ENCODE results near the gene HLF. TPM values are rescaled to one million over a fixed set of nuclear protein-coding genes. Genes with fewer than 3 reads are reported as not detected.

HLF gene
- total and polyA plus RNA-seq, 2 donors (not counting 3 experiments of a cell fraction or from before 2014, with no cell fraction given) = not detected

DNA sequence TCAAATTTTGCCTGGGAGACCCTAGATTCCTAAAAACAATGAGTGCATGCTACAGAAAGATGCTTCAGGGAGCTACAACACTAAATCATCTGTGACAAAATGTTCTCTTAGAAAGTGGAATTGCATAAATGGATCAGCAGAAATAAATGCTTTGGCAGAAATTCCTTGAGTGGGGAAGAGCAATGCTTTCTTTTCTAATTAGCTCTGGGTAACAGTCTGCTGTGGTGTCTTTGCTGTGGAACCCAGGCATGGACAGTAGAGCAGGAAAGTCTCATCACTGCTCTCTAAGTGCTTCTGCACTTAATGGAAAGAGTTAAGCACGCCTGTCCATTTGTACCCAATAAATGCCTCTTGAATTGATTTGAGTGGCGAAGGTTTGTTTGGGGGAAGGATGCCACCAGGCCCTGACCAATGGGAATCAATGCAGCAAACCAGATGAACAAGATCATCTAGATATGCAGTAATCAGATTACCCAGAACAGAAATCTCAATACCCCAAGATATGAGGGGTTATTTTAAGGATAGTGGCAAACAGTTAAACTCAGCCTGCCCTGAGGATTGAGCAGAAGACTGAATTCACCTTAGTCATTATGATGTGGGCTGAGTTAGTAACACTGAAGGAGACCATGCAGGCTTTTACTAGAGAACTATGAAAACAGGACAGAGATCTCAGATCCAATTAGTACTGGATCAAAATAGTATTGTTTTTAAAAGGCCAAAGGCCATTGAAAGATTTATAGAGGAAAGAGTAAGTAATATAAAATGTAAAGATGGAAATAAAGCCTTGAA, 13.6 kb downstream of the HLF start:
- Histone ChIP-seq H4K20me1 (replicated peaks; ENCODE audit: control insufficient read depth, extremely low read depth, insufficient read depth, low read length) (no peaks in the 10 kb centered on the region), H3K4me2 (ENCODE audit: insufficient read depth, low read length) (no peak overlapping the region), H2AFZ (ENCODE audit: low read depth, low read length) (no peak overlapping the region), H3K9me3 (replicated peaks; ENCODE audit: control insufficient read depth, insufficient read depth, low read length) (no peaks in the 10 kb centered on the region), H3K9ac (replicated peaks; ENCODE audit: extremely low read depth, insufficient read depth, low read length) (no peak overlapping the region), H3K4me1 (ENCODE audit: control insufficient read depth, extremely low read depth, insufficient read depth, low read length) (no peaks in the 10 kb centered on the region), H3K4me3 (replicated peaks in 1 of 3; ENCODE audit: insufficient read depth in 1 of 3, low read depth in 1 of 3, low read length in 3 of 3) (no peak overlapping the region), H3K27ac (ENCODE audit: insufficient read depth, low read depth, low read length) (no peak overlapping the region), H3K27me3 (ENCODE audit: control insufficient read depth in 2 of 2, insufficient read depth in 2 of 2, low read length in 2 of 2) (peaks cover 0 to 6% of the 10 kb centered on the region in 2 experiments), H3K36me3 (ENCODE audit: control insufficient read depth in 2 of 2, extremely low read depth in 1 of 2, insufficient read depth in 2 of 2, low read length in 2 of 2) (no peaks in the 10 kb centered on the region), H3K9me1 (replicated peaks; ENCODE audit: control insufficient read depth, extremely low read depth, insufficient read depth, low read length) (no peaks in the 10 kb centered on the region), H3K79me2 (ENCODE audit: control insufficient read depth, insufficient read depth, low read length) (no peaks in the 10 kb centered on the region)
- intact Hi-C loops (cut with micrococcal nuclease) = no loop called here
- no TSS peak for BruUV-seq (replicated peaks)
- ChIA-PET POLR2A (no interaction called here), CTCF (interaction anchor here (1.0 kb wide), 1 partner anchor 19 kb away, joined by 3 read pairs; no protein-coding TSS in a partner anchor)
- DNase-seq (ENCODE audit: low read depth, low spot score) = no peak
- TF ChIP-seq FOS (IDR thresholded peaks at IDR 0.05; ENCODE audit: borderline replicate concordance, insufficient read depth, low read length) (no peak), GATA2 (IDR thresholded peaks at IDR 0.05; ENCODE audit: insufficient read depth, insufficient read length, low read depth, low read length) (no peak), JUN (IDR thresholded peaks at IDR 0.05; ENCODE audit: borderline replicate concordance, insufficient read depth, insufficient read length, low read depth) (no peak), EZH2 (IDR thresholded peaks at IDR 0.05; ENCODE audit: borderline replicate concordance, low read depth, low read length, severe bottlenecking) (no peak), MYC (IDR thresholded peaks at IDR 0.05; ENCODE audit: low read depth, low read length) (no peak), POLR2A (IDR thresholded peaks at IDR 0.05; ENCODE audit: low read depth, low read length) (no peak), POLR2AphosphoS5 (IDR thresholded peaks at IDR 0.05; ENCODE audit: insufficient read depth, low read depth, low read length) (no peak)
- TF ChIP-seq, protein P1, sequence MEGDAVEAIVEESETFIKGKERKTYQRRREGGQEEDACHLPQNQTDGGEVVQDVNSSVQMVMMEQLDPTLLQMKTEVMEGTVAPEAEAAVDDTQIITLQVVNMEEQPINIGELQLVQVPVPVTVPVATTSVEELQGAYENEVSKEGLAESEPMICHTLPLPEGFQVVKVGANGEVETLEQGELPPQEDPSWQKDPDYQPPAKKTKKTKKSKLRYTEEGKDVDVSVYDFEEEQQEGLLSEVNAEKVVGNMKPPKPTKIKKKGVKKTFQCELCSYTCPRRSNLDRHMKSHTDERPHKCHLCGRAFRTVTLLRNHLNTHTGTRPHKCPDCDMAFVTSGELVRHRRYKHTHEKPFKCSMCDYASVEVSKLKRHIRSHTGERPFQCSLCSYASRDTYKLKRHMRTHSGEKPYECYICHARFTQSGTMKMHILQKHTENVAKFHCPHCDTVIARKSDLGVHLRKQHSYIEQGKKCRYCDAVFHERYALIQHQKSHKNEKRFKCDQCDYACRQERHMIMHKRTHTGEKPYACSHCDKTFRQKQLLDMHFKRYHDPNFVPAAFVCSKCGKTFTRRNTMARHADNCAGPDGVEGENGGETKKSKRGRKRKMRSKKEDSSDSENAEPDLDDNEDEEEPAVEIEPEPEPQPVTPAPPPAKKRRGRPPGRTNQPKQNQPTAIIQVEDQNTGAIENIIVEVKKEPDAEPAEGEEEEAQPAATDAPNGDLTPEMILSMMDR (IDR thresholded peaks at IDR 0.05; ENCODE audit: extremely low read depth in 1 of 2, insufficient read depth in 1 of 2, low read depth in 1 of 2, low read length in 2 of 2) = no peak
- TF ChIP-seq, protein P2, sequence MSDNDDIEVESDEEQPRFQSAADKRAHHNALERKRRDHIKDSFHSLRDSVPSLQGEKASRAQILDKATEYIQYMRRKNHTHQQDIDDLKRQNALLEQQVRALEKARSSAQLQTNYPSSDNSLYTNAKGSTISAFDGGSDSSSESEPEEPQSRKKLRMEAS (IDR thresholded peaks at IDR 0.05; ENCODE audit: insufficient read depth, insufficient read length) = no peak
- dilution Hi-C loops (cut with MboI; ENCODE audit: extremely low pct_ligation_motif_present, low sequenced_read_pairs) = no loop called here
- no peak for FAIRE-seq

All from endothelial cell of umbilical vein (primary cell).